Esophagus squamous epithelium (tissue), 4 donors: ENCODE data around the gene OR8G5.

Source experiments
- CTCF ChIP-seq, 6 experiments: fragments of 450-650 bp in 4 of 6; fragments of 200-600 bp in 2 of 6; sonication (generic) in 2 of 6; IDR thresholded peaks; one replicate each; pipeline ENCODE4 v1.5.1; 2016 to 2019; ENCODE audit warnings: antibody characterized with exemption in 6 of 6, mild to moderate bottlenecking in 4 of 6, moderate library complexity in 4 of 6
- POLR2A ChIP-seq, 4 donors: fragments of 450-650 bp; IDR thresholded peaks; one replicate each; pipeline ENCODE4 v1.6.1; 2017; ENCODE audit warnings: antibody characterized with exemption in 4 of 4, mild to moderate bottlenecking in 4 of 4, moderate library complexity in 3 of 4

DNA sequence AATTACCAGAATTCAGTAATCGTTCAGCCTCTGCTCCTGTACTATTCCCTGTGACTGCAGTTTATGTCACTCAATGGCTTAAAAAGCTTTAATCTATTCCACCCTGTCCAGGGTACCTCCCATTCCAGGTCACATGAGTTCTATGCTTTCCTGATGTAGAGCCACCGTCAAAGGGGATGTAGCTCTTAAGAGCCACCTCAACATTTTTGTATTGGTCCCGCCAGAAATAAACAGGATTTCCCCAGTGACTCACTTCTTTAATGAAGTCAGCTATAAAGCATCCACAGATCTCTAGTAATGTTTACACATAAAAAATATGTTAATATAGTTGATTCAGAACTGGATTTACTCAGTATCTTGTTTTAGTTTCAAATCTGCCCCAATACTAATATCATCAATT, 58.9 kb downstream of the OR8G5 start:
- TF ChIP-seq POLR2A (IDR thresholded peaks at IDR 0.05) (no peak), CTCF (IDR thresholded peaks at IDR 0.05) (no peak)
